PC-9 (cell line): ENCODE results near the gene CAP2. TPM values are rescaled to one million over a fixed set of nuclear protein-coding genes. Genes with fewer than 3 reads are reported as not detected.
"Not testable (repeated sequence)": the region's sequence is repeated elsewhere in the genome, so short reads cannot be mapped to it uniquely, and the experiment has no call there.

Experiments
- BruUV-seq: library from RNA; stranded (reverse); fragments of 400-500 nt; replicated peaks from 2 replicates; lab custom pipeline; 2021; lab: Mats Ljungman, UMichigan
- CTCF ChIA-PET: fragments of 300-600 bp; sonication (Branson Sonifier 250); formaldehyde crosslinking; loops from one replicate; lab custom pipeline; 2022; ENCODE audit warnings: antibody characterized with exemption; lab: Charles Lee
- POLR2A ChIA-PET: fragments of 300-600 bp; sonication (Branson Sonifier 250); formaldehyde crosslinking; loops from one replicate; lab custom pipeline; 2022; ENCODE audit warnings: antibody characterized with exemption; ENCODE audit not compliant: unreplicated experiment; lab: Charles Lee
- DNase-seq, 2 experiments: peaks; one replicate each; pipeline versions ENCODE4 v3.0.0 to v3.0.0-alpha.2; 2015 to 2022; ENCODE audit warnings: mixed read lengths in 1 of 2
- H2AFZ ChIP-seq: fragments of 200-600 bp; sonication (generic); 2 replicates; pipeline ENCODE4 v1.8.1; 2017; ENCODE audit warnings: antibody characterized with exemption
- H3F3A ChIP-seq: fragments of 200-600 bp; sonication (generic); 2 replicates; pipeline ENCODE4 v1.8.1; 2017; ENCODE audit warnings: antibody characterized with exemption, mild to moderate bottlenecking, low read depth; ENCODE audit not compliant: insufficient read depth
- H3K27ac ChIP-seq: fragments of 200-600 bp; sonication (generic); 2 replicates; pipeline ENCODE4 v1.6.1; 2016; ENCODE audit warnings: mixed run types
- H3K27me3 ChIP-seq: fragments of 200-600 bp; sonication (generic); 2 replicates; pipeline ENCODE4 v1.6.1; 2016; ENCODE audit warnings: low read depth, mixed run types; ENCODE audit not compliant: insufficient read depth
- H3K36me3 ChIP-seq: fragments of 200-600 bp; sonication (generic); 2 replicates; pipeline ENCODE4 v1.6.1; 2016; ENCODE audit warnings: low read depth, mixed run types
- H3K4me1 ChIP-seq: fragments of 200-600 bp; sonication (generic); replicated peaks from 2 replicates; pipeline ENCODE4 v1.6.1; 2016; ENCODE audit warnings: mixed run types; ENCODE audit not compliant: insufficient read depth
- H3K4me2 ChIP-seq: fragments of 200-600 bp; sonication (generic); 2 replicates; pipeline ENCODE4 v1.6.1; 2017; ENCODE audit warnings: mixed run types
- H3K4me3 ChIP-seq: fragments of 200-600 bp; sonication (generic); 2 replicates; pipeline ENCODE4 v1.6.1; 2016; ENCODE audit warnings: mixed run types
- H3K79me2 ChIP-seq: fragments of 200-600 bp; sonication (generic); 2 replicates; pipeline ENCODE4 v1.6.1; 2017; ENCODE audit warnings: low read depth, mixed run types
- H3K9me2 ChIP-seq: fragments of 200-600 bp; sonication (generic); 2 replicates; pipeline ENCODE4 v1.8.1; 2017; ENCODE audit warnings: mild to moderate bottlenecking; ENCODE audit not compliant: insufficient read depth
- H3K9me3 ChIP-seq: fragments of 200-600 bp; sonication (generic); 2 replicates; pipeline ENCODE4 v1.8.1; 2016; ENCODE audit warnings: low read depth; ENCODE audit not compliant: insufficient read depth
- H4K20me1 ChIP-seq: fragments of 200-600 bp; sonication (generic); 2 replicates; pipeline ENCODE4 v1.8.1; 2017; ENCODE audit not compliant: insufficient read depth
- EZH2 ChIP-seq: fragments of 200-600 bp; sonication (generic); IDR thresholded peaks from 2 replicates; pipeline ENCODE4 v1.8.0; 2017; ENCODE audit warnings: antibody characterized with exemption, low read depth
- intact Hi-C: fragments of 100-400 bp; cut with micrococcal nuclease; formaldehyde crosslinking; loops from one replicate; pipeline ENCODE4 v1.10.0; 2022; ENCODE audit not compliant: unreplicated experiment
- total RNA-seq: library from RNA; stranded (reverse); gene quantifications from 2 replicates; pipeline ENCODE4 v1.2.3, GENCODE V29; 2021
- TF ChIP-seq, protein P1 (sequence below): fragments of 200-600 bp; sonication (generic); conservative IDR thresholded peaks from 2 replicates; pipeline ENCODE4 v1.6.1; 2017; ENCODE audit warnings: mixed run types, antibody characterized with exemption, mild to moderate bottlenecking, moderate library complexity

The CAP2 gene
- total RNA-seq, 1 experiment from 2014 or later = 12.0 TPM

DNA sequence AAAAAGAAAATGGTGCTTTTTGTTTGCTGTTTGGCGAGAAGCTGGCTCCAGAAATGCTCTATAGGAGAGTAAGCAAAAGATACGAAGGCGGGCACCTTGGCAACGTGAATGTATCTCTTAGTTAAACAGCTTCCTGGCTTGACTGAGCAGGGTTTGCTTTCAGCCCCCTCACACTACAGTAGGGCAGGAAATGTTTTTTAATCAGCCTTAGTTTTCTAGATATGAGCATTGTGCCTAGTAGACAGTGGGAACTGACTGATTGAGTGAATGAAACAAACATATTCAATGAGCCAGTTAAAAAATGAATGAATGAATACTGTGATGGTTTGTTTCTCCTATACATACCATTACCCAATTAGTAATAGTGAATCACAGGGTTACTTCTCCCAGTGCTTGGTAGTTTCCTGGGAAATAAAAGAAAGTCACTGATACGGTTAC lies 19.9 kb downstream of the CAP2 start:
- H3K79me2 ChIP-seq = peaks cover 36% of the 10 kb centered on the region; the same call in 1 of the 2 replicates
- ChIA-PET CTCF (no interaction called here), POLR2A (no interaction called here)
- H3K36me3 ChIP-seq = 0 out of 2 replicates have a peak, but pooled peaks cover 11% of the 10 kb centered on the region
- H3K9me3 ChIP-seq = peaks cover 15% of the 10 kb centered on the region; the same call in 1 of the 2 replicates
- H3K9me2 ChIP-seq = no peaks in the 10 kb centered on the region
- no peak for TF ChIP-seq EZH2
- TF ChIP-seq, protein P1, sequence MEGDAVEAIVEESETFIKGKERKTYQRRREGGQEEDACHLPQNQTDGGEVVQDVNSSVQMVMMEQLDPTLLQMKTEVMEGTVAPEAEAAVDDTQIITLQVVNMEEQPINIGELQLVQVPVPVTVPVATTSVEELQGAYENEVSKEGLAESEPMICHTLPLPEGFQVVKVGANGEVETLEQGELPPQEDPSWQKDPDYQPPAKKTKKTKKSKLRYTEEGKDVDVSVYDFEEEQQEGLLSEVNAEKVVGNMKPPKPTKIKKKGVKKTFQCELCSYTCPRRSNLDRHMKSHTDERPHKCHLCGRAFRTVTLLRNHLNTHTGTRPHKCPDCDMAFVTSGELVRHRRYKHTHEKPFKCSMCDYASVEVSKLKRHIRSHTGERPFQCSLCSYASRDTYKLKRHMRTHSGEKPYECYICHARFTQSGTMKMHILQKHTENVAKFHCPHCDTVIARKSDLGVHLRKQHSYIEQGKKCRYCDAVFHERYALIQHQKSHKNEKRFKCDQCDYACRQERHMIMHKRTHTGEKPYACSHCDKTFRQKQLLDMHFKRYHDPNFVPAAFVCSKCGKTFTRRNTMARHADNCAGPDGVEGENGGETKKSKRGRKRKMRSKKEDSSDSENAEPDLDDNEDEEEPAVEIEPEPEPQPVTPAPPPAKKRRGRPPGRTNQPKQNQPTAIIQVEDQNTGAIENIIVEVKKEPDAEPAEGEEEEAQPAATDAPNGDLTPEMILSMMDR = no peak
- BruUV-seq = no TSS peak
- no peak overlapping the region for H3K4me2 ChIP-seq
- intact Hi-C loops = loop anchor here (10.0 kb wide), 1 partner anchor 171 kb away; no protein-coding TSS in a partner anchor
- H3F3A ChIP-seq = peaks cover 5% of the 10 kb centered on the region; the same call in 1 of the 2 replicates
- DNase-seq = no peak
- peaks cover 13% of the 10 kb centered on the region; the same call in 1 of the 2 replicates for H3K4me1 ChIP-seq
- no peak overlapping the region for H3K27ac ChIP-seq
- no peaks in the 10 kb centered on the region for H3K27me3 ChIP-seq
- H3K4me3 ChIP-seq = no peak overlapping the region
- no peaks in the 10 kb centered on the region for H4K20me1 ChIP-seq
- H2AFZ ChIP-seq = no peak overlapping the region

DNA sequence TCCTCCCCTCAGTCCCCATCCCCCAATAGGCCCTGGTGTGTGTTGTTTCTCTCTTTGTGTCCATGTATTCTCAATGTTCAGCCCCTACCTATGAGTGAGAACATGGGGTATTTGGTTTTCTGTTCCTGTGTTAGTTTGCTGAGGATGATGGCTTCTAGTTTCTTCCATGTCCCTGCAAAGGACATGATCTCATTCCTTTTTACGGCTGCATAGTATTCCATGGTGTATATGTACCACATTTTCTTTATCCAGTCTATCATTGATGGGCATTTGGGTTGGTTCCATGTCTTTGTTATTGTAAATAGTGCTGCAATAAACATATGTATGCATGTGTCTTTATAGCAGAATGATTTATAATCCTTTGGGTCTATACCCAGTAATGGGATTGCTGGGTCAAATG lies 21.0 kb downstream of the CAP2 start:
- H4K20me1 ChIP-seq, BruUV-seq, POLR2A ChIA-PET, H3K27ac ChIP-seq, H3K4me3 ChIP-seq, CTCF ChIA-PET, H2AFZ ChIP-seq, H3K4me2 ChIP-seq, DNase-seq, H3K9me2 ChIP-seq, H3K27me3 ChIP-seq: not testable (repeated sequence)
- peaks cover 41% of the 10 kb centered on the region; the same call in 1 of the 2 replicates for H3K79me2 ChIP-seq
- intact Hi-C loops = loop anchor here (10.0 kb wide), 1 partner anchor 170 kb away; no protein-coding TSS in a partner anchor
- H3K4me1 ChIP-seq = peaks cover 23% of the 10 kb centered on the region; the same call in 1 of the 2 replicates
- H3K36me3 ChIP-seq = 0 out of 2 replicates have a peak, but pooled peaks cover 11% of the 10 kb centered on the region
- H3F3A ChIP-seq = peaks cover 13% of the 10 kb centered on the region; the same call in 1 of the 2 replicates
- peaks cover 12% of the 10 kb centered on the region; the same call in 1 of the 2 replicates for H3K9me3 ChIP-seq

DNA sequence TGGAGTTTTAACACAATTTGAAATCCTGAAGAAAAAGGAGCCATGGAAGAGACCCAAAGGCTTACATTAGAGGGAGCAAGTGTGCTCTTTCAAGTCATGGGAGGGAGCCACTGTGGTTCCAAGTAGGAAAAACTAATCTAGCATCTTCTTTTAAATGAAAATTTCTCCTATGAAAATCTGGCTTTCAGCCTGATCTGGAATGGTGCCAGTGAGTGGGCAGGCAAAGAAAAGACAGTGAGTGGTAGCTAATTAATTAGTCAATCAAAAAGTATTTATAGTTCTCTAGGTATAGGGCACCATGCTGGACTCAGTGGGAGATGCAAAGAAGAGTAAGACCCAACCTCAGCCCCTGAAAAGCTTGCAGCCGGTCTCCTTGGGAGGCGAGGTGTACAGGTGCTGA lies 21.9 kb downstream of the CAP2 start:
- ChIA-PET POLR2A (no interaction called here), CTCF (no interaction called here)
- BruUV-seq = no TSS peak
- H3K4me2 ChIP-seq = no peak overlapping the region
- no peak for TF ChIP-seq EZH2
- TF ChIP-seq, protein P1 = no peak
- peaks cover 23% of the 10 kb centered on the region; the same call in 1 of the 2 replicates for H3K4me1 ChIP-seq
- H3F3A ChIP-seq = peaks cover 13% of the 10 kb centered on the region; the same call in 1 of the 2 replicates
- no peaks in the 10 kb centered on the region for H4K20me1 ChIP-seq
- peaks cover 7% of the 10 kb centered on the region; the same call in 1 of the 2 replicates for H3K9me3 ChIP-seq
- H2AFZ ChIP-seq = no peak overlapping the region
- DNase-seq = no peak
- intact Hi-C loops = loop anchor here (10.0 kb wide), 1 partner anchor 169 kb away; no protein-coding TSS in a partner anchor
- no peaks in the 10 kb centered on the region for H3K27me3 ChIP-seq
- H3K4me3 ChIP-seq = no peak overlapping the region
- H3K27ac ChIP-seq = no peak overlapping the region
- 0 out of 2 replicates have a peak, but pooled peaks cover 8% of the 10 kb centered on the region for H3K36me3 ChIP-seq
- H3K79me2 ChIP-seq = peaks cover 41% of the 10 kb centered on the region; the same call in 1 of the 2 replicates
- H3K9me2 ChIP-seq = no peaks in the 10 kb centered on the region
